ENCODE measurements around the gene LRRC42. TPM values are rescaled to one million over a fixed set of nuclear protein-coding genes. Genes with fewer than 3 reads are reported as not detected.
A peak's percentile ranks its signal among the peaks of the same experiment; 100 is the strongest.

Gene LRRC42
- total RNA-seq, 1 donor, result 38.7 TPM

DNA sequence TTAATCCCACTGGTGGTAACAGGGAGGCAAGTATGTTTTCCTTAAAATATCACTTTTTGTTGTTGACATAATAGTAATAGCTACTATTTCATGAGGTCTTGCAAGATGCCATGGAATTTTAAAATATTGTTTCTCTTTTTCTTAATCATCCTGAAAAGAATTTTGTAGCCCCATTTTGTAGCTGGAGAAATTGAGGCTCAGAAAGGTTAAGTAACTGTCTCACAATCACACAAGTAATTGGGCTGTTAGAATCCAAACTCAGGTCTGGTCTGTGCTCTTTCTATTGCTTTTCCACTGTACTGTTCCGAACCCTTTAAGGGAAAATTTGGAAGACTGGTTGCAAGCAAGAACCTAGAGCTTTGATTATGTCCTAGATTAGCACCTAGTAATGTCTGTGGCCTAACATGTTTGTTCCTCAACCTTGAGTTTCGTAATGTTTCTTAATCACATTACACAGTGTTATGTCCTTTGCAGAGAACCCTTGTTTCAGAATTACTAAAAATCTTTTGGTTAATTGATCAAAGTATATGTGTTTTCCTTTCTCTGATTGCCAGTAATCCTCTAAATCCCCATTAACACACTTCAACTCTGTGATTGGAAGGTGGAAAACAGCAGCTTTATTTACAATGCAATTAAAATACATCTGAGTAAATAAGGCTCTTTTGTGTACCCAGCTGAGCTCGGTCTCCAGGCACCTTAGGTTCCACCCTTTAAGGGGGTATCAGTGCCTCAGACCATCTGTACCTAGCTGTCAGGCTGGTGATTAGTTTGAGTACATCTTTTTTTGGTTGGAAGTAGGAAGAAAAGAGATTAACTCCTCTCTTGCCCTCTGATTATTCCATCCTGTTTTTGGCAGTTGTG, 10.4 kb downstream of the LRRC42 start:
- peaks cover 7% of the 10 kb centered on the region for H4K20me1 ChIP-seq (ENCODE audit: insufficient read depth, low read length)
- H3K9me3 ChIP-seq (ENCODE audit: low read depth, low read length), result no peaks in the 10 kb centered on the region
- H3K27me3 ChIP-seq (ENCODE audit: insufficient read depth, low read length), result no peaks in the 10 kb centered on the region
- H3K4me3 ChIP-seq (ENCODE audit: insufficient read depth, low read length), result no peak overlapping the region
- H2AFZ ChIP-seq (ENCODE audit: low read length), result peak overlapping the region; percentile 21
- no peak for DNase-seq (ENCODE audit: insufficient read length, low spot score, missing footprints)
- H3K4me2 ChIP-seq (ENCODE audit: insufficient read depth, low read length), result peak overlapping the region; percentile 8
- peak overlapping the region; percentile 45 for H3K27ac ChIP-seq (ENCODE audit: low read depth, low read length)
- TF ChIP-seq CTCF (IDR thresholded peaks at IDR 0.05; ENCODE audit: extremely low read depth, low read depth, low read length), result no peak
- peaks cover 48% of the 10 kb centered on the region for H3K36me3 ChIP-seq (ENCODE audit: insufficient read depth, low read length)
- peaks cover 12% of the 10 kb centered on the region for H3K4me1 ChIP-seq (ENCODE audit: insufficient read depth, low read length)
- peaks cover 31% of the 10 kb centered on the region for H3K79me2 ChIP-seq (ENCODE audit: insufficient read depth, low read length)

DNA sequence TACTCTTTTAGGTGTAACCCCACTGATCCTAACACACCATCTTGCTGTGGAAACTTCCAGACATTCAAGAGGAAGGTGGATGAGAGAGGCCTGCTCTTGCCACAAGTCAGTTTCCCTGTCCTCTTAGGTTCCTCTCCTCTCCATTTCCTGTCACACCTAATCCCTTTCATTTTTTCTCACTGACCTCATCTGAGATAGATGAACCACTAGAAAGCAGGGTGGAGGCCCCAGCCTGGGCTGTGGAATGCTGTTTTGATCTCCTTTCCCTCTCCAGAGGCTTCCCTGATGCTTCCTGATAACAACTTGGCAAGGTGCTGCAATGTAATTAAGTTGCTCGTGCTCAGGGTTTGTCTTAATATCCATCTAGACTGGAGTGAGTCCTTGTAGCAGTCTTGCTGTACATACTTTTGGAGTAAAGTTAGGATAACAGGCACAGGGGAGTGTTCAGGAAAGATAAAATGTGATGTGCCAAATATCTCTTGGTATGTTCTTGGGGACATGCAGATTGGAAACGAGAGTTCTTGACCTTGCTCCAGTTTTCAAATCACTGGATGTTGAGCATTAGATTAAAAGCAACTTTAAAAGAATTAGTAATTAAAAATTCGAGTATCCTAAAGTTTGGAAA, 11.2 kb downstream of the LRRC42 start:
- Histone ChIP-seq H3K9me3 (ENCODE audit: low read depth, low read length) (no peaks in the 10 kb centered on the region), H3K27me3 (ENCODE audit: insufficient read depth, low read length) (no peaks in the 10 kb centered on the region), H3K36me3 (ENCODE audit: insufficient read depth, low read length) (peaks cover 50% of the 10 kb centered on the region), H3K4me1 (ENCODE audit: insufficient read depth, low read length) (peaks cover 12% of the 10 kb centered on the region), H3K27ac (ENCODE audit: low read depth, low read length) (peak overlapping the region; percentile 45), H4K20me1 (ENCODE audit: insufficient read depth, low read length) (peaks cover 7% of the 10 kb centered on the region), H3K4me2 (ENCODE audit: insufficient read depth, low read length) (peak overlapping the region; percentile 8), H2AFZ (ENCODE audit: low read length) (peak overlapping the region; percentile 21), H3K79me2 (ENCODE audit: insufficient read depth, low read length) (peaks cover 24% of the 10 kb centered on the region), H3K4me3 (ENCODE audit: insufficient read depth, low read length) (no peak overlapping the region)
- no peak for TF ChIP-seq CTCF (IDR thresholded peaks at IDR 0.05; ENCODE audit: extremely low read depth, low read depth, low read length)
- peak; percentile 79 for DNase-seq (ENCODE audit: insufficient read length, low spot score, missing footprints)

- Histone ChIP-seq H3K9me3 (ENCODE audit: low read depth, low read length) (no peaks in the 10 kb centered on the region), H3K27ac (ENCODE audit: low read depth, low read length) (no peak overlapping the region), H4K20me1 (ENCODE audit: insufficient read depth, low read length) (peaks cover 11% of the 10 kb centered on the region), H3K4me1 (ENCODE audit: insufficient read depth, low read length) (peaks cover 12% of the 10 kb centered on the region), H3K4me3 (ENCODE audit: insufficient read depth, low read length) (no peak overlapping the region), H2AFZ (ENCODE audit: low read length) (no peak overlapping the region), H3K27me3 (ENCODE audit: insufficient read depth, low read length) (no peaks in the 10 kb centered on the region), H3K4me2 (ENCODE audit: insufficient read depth, low read length) (no peak overlapping the region), H3K79me2 (ENCODE audit: insufficient read depth, low read length) (peaks cover 10% of the 10 kb centered on the region), H3K36me3 (ENCODE audit: insufficient read depth, low read length) (peaks cover 53% of the 10 kb centered on the region)
- DNase-seq (ENCODE audit: insufficient read length, low spot score, missing footprints), result peak; percentile 66
- TF ChIP-seq CTCF (IDR thresholded peaks at IDR 0.05; ENCODE audit: extremely low read depth, low read depth, low read length), result peak; percentile 55
These were observed 13.6 kb downstream of the LRRC42 start for GRCh38 chr1:53959664-53960250.

DNA sequence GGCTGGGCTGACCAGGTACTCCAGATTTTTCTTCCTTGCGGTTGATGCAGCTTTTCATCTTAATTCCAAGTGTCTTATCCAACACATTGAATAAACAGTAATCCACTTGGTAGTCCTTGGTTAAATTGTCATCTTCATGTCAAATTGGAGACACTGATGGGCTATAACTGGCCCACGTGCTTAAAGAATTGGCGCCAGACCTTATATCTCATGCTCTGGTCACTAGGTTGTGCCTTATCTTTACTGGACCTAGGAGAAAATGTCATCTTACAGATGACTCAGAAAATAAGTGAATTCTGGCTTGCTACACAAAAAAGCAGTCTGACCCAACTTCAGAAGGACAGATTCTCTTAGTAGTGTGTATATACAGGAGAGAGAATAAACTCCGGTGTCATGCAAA, 16.2 kb downstream of the LRRC42 start:
- peaks cover 7% of the 10 kb centered on the region for H4K20me1 ChIP-seq (ENCODE audit: insufficient read depth, low read length)
- H3K27me3 ChIP-seq (ENCODE audit: insufficient read depth, low read length), result no peaks in the 10 kb centered on the region
- peaks cover 3% of the 10 kb centered on the region for H3K4me1 ChIP-seq (ENCODE audit: insufficient read depth, low read length)
- no peak for TF ChIP-seq CTCF (IDR thresholded peaks at IDR 0.05; ENCODE audit: extremely low read depth, low read depth, low read length)
- H3K36me3 ChIP-seq (ENCODE audit: insufficient read depth, low read length), result peaks cover 68% of the 10 kb centered on the region
- H3K4me3 ChIP-seq (ENCODE audit: insufficient read depth, low read length), result no peak overlapping the region
- H2AFZ ChIP-seq (ENCODE audit: low read length), result no peak overlapping the region
- DNase-seq (ENCODE audit: insufficient read length, low spot score, missing footprints), result no peak
- H3K27ac ChIP-seq (ENCODE audit: low read depth, low read length), result no peak overlapping the region
- no peak overlapping the region for H3K4me2 ChIP-seq (ENCODE audit: insufficient read depth, low read length)
- no peaks in the 10 kb centered on the region for H3K9me3 ChIP-seq (ENCODE audit: low read depth, low read length)
- H3K79me2 ChIP-seq (ENCODE audit: insufficient read depth, low read length), result peaks cover 4% of the 10 kb centered on the region
